ENCODE measurements around the gene RXRA. TPM values are rescaled to one million over a fixed set of nuclear protein-coding genes. Genes with fewer than 3 reads are reported as not detected.
A peak's percentile ranks its signal among the peaks of the same experiment; 100 is the strongest.

Gene RXRA
- total and polyA plus RNA-seq, 2 of the 13 experiments (the other 11 are each of a cell fraction or from before 2014, with no cell fraction given), result 18.9 to 29.2 TPM

DNA sequence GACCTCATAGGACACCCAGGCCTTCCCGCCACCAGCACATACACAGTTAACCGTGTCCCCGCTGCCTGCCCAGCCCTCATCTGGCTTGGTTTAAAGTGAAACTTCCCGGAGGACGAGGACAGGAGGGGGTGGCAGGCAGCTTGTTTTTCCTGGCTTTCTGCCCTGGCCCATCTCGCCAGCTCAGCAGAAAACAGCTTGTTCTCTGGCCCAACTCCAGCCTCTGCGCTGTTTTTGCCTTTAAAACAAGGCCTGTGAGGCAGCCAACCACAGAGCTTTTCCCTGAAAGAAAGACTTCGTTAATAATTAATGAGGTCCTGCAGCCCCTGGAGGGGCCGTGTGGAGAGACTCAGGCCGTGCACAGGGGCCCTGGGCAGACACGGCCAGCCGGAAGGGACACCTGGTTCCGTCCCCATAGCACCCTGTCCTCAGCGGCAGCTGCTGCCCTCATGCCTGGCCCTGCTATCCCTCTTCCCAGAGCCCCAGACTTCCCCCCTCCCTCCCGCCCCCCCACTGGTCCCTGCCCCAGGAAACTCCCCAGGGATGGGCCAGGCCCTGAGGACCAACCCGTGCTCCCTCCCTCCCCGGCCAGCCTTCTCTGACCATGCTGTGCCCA is 108.7 kb downstream of the RXRA start (continued):
- TF ChIP-seq, protein P1, sequence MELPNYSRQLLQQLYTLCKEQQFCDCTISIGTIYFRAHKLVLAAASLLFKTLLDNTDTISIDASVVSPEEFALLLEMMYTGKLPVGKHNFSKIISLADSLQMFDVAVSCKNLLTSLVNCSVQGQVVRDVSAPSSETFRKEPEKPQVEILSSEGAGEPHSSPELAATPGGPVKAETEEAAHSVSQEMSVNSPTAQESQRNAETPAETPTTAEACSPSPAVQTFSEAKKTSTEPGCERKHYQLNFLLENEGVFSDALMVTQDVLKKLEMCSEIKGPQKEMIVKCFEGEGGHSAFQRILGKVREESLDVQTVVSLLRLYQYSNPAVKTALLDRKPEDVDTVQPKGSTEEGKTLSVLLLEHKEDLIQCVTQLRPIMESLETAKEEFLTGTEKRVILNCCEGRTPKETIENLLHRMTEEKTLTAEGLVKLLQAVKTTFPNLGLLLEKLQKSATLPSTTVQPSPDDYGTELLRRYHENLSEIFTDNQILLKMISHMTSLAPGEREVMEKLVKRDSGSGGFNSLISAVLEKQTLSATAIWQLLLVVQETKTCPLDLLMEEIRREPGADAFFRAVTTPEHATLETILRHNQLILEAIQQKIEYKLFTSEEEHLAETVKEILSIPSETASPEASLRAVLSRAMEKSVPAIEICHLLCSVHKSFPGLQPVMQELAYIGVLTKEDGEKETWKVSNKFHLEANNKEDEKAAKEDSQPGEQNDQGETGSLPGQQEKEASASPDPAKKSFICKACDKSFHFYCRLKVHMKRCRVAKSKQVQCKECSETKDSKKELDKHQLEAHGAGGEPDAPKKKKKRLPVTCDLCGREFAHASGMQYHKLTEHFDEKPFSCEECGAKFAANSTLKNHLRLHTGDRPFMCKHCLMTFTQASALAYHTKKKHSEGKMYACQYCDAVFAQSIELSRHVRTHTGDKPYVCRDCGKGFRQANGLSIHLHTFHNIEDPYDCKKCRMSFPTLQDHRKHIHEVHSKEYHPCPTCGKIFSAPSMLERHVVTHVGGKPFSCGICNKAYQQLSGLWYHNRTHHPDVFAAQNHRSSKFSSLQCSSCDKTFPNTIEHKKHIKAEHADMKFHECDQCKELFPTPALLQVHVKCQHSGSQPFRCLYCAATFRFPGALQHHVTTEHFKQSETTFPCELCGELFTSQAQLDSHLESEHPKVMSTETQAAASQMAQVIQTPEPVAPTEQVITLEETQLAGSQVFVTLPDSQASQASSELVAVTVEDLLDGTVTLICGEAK (IDR thresholded peaks at IDR 0.05), result no peak
- TF ChIP-seq, protein P1 (CRISPR knock-in tag; IDR thresholded peaks at IDR 0.05), result no peak; the same call in 1 of the 2 replicates
- TF ChIP-seq ZNF546 (CRISPR knock-in tag; conservative IDR thresholded peaks at IDR 0.05) (no peak), ZNF232 (CRISPR knock-in tag; IDR thresholded peaks at IDR 0.05; ENCODE audit: borderline replicate concordance) (no peak), KDM2A (CRISPR knock-in tag; IDR thresholded peaks at IDR 0.05; ENCODE audit: borderline replicate concordance, low read depth) (peak; percentile 56), AKAP8 (CRISPR knock-in tag; IDR thresholded peaks at IDR 0.05) (0 out of 2 replicates have a peak, but pooled peaks have one; percentile 25), MBD4 (IDR thresholded peaks at IDR 0.05; ENCODE audit: borderline replicate concordance, low read length) (no peak), ZFP41 (CRISPR knock-in tag; IDR thresholded peaks at IDR 0.05; ENCODE audit: borderline replicate concordance) (no peak), ZNF572 (CRISPR knock-in tag; IDR thresholded peaks at IDR 0.05) (no peak), ZNF747 (CRISPR knock-in tag; IDR thresholded peaks at IDR 0.05; ENCODE audit: borderline replicate concordance) (no peak), ZNF160 (CRISPR knock-in tag; IDR thresholded peaks at IDR 0.05) (no peak), ISL2 (CRISPR knock-in tag; IDR thresholded peaks at IDR 0.05) (peak; percentile 53; the same call in 1 of the 2 replicates), BORCS8-MEF2B (CRISPR knock-in tag; IDR thresholded peaks at IDR 0.05) (0 out of 2 replicates have a peak, but pooled peaks have one; percentile 52), TGIF2 (CRISPR knock-in tag; IDR thresholded peaks at IDR 0.05) (no peak)
- TF ChIP-seq, protein P2, sequence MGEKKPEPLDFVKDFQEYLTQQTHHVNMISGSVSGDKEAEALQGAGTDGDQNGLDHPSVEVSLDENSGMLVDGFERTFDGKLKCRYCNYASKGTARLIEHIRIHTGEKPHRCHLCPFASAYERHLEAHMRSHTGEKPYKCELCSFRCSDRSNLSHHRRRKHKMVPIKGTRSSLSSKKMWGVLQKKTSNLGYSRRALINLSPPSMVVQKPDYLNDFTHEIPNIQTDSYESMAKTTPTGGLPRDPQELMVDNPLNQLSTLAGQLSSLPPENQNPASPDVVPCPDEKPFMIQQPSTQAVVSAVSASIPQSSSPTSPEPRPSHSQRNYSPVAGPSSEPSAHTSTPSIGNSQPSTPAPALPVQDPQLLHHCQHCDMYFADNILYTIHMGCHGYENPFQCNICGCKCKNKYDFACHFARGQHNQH (CRISPR knock-in tag; IDR thresholded peaks at IDR 0.05), result peak; percentile 57; the same call in 1 of the 2 replicates
- TF ChIP-seq, protein P3, sequence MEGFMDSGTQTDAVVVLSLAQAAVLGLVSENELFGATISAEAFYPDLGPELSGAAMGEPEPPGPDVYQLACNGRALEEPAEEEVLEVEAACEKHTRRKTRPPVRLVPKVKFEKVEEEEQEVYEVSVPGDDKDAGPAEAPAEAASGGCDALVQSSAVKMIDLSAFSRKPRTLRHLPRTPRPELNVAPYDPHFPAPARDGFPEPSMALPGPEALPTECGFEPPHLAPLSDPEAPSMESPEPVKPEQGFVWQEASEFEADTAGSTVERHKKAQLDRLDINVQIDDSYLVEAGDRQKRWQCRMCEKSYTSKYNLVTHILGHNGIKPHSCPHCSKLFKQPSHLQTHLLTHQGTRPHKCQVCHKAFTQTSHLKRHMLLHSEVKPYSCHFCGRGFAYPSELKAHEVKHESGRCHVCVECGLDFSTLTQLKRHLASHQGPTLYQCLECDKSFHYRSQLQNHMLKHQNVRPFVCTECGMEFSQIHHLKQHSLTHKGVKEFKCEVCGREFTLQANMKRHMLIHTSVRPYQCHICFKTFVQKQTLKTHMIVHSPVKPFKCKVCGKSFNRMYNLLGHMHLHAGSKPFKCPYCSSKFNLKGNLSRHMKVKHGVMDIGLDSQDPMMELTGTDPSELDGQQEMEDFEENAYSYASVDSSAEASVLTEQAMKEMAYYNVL (CRISPR knock-in tag; IDR thresholded peaks at IDR 0.05; ENCODE audit: borderline replicate concordance), result no peak
- TF ChIP-seq, protein P4, sequence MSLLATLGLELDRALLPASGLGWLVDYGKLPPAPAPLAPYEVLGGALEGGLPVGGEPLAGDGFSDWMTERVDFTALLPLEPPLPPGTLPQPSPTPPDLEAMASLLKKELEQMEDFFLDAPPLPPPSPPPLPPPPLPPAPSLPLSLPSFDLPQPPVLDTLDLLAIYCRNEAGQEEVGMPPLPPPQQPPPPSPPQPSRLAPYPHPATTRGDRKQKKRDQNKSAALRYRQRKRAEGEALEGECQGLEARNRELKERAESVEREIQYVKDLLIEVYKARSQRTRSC (CRISPR knock-in tag; IDR thresholded peaks at IDR 0.05; ENCODE audit: low read depth), result no peak
